Kidney (tissue), 14 donors: Measurements from ENCODE around the gene GCSAML. TPM values are rescaled to one million over a fixed set of nuclear protein-coding genes. Genes with fewer than 3 reads are reported as not detected.

ENCODE experiments used
- DNase-seq, 5 donors: peaks; one replicate each; pipeline ENCODE4 v3.0.0-alpha.2; 2013 to 2020
- FAIRE-seq: peaks from 2 replicates; lab custom pipeline; 2012; peaks lifted over from hg19 to GRCh38; lab: Jason Lieb, UNC
- H3K27ac ChIP-seq, 2 donors: one replicate each; pipeline ENCODE4 v1.7.0; 2013; ENCODE audit warnings: low read depth in 2 of 2, low read length in 2 of 2, inconsistent platforms in 1 of 2
- H3K27me3 ChIP-seq: one replicate; pipeline ENCODE4 v1.7.1; 2013; ENCODE audit warnings: low read length, inconsistent platforms; ENCODE audit not compliant: control insufficient read depth, insufficient read depth
- H3K36me3 ChIP-seq, 3 donors: one replicate each; pipeline versions ENCODE4 v1.7.0 to v1.7.1; 2013; ENCODE audit warnings: low read length in 3 of 3, control low read depth in 1 of 3, inconsistent platforms in 1 of 3; ENCODE audit not compliant: insufficient read depth in 3 of 3, control insufficient read depth in 2 of 3
- H3K4me1 ChIP-seq, 3 donors: one replicate each; pipeline versions ENCODE4 v1.7.0 to v1.7.1; 2013; ENCODE audit warnings: low read length in 3 of 3, inconsistent platforms in 1 of 3, low read depth in 1 of 3; ENCODE audit not compliant: control insufficient read depth in 2 of 3, insufficient read depth in 2 of 3
- H3K4me3 ChIP-seq, 3 donors: one replicate each; pipeline versions ENCODE4 v1.7.0 to v1.8.1; 2013; ENCODE audit warnings: low read length in 3 of 3, control low read depth in 1 of 3, inconsistent platforms in 1 of 3
- H3K9ac ChIP-seq, 3 donors: one replicate each; pipeline versions ENCODE4 v1.7.0 to v1.7.1; 2013; ENCODE audit warnings: low read length in 3 of 3, control low read depth in 1 of 3, inconsistent platforms in 1 of 3
- H3K9me3 ChIP-seq, 3 donors: one replicate each; pipeline versions ENCODE4 v1.7.0 to v1.7.1; 2013; ENCODE audit warnings: low read length in 3 of 3, control low read depth in 1 of 3, inconsistent platforms in 1 of 3; ENCODE audit not compliant: control insufficient read depth in 2 of 3, insufficient read depth in 1 of 3
- CTCF ChIP-seq: IDR thresholded peaks from 3 replicates; pipeline ENCODE4 v1.5.1; 2012; ENCODE audit warnings: mild to moderate bottlenecking, moderate library complexity, borderline replicate concordance; ENCODE audit not compliant: insufficient read depth; ENCODE audit errors: extremely low read depth
- intact Hi-C: fragments of 100-400 bp; cut with DNase I; formaldehyde crosslinking; loops from one replicate; pipeline ENCODE4 v1.11.1; 2022
- polyA plus RNA-seq: library from polyadenylated mRNA; stranded (reverse); fragments of 350-450 nt; fragmentation: Illumina TruSeq; extraction: RNeasy Lipid Tissue Mini Kit (QIAGEN cat#74804); gene quantifications from one replicate; pipeline ENCODE4 v1.2.3, GENCODE V29; 2014; ENCODE audit warnings: low read depth, low replicate concordance; ENCODE audit not compliant: insufficient read depth
- total RNA-seq: library from RNA; stranded (reverse); fragmentation: NEBNext Ultra II Directional; extraction: Animal tissue kit (Norgen Biotek cat#: 25700); gene quantifications from one replicate; pipeline ENCODE4 v1.2.1, GENCODE V29; 2021
- donor health status: control.
- donor health status: control.
- donor health status: control.
- donor health status: control.
- donor health status: control.
- donor health status: DM: yes; HTN: yes; CAD: no.
- donor health status: Normal renal cell carcinoma (clear cell type).

Gene GCSAML
- total and polyA plus RNA-seq, 2 donors from 2014 or later: 1.8 TPM; not detected in 1

- FAIRE-seq: no peak
- intact Hi-C loops: no loop called here
Observed at GRCh38 chr1:247552231-247552630, 3.3 kb downstream of the GCSAML start.

GRCh38 chr1:247557926-247558674 lies 9.2 kb downstream of the GCSAML start:
- no peak for TF ChIP-seq CTCF
- no peak overlapping the region for H3K4me3 ChIP-seq
- no peak for DNase-seq
- no peak overlapping the region for H3K9ac ChIP-seq
- H3K9me3 ChIP-seq: no peaks in the 10 kb centered on the region
- no peaks in the 10 kb centered on the region for H3K4me1 ChIP-seq
- no peaks in the 10 kb centered on the region for H3K27me3 ChIP-seq
- no peak for FAIRE-seq
- intact Hi-C loops: no loop called here
- H3K36me3 ChIP-seq: no peaks in the 10 kb centered on the region
- H3K27ac ChIP-seq: no peak overlapping the region

More at GRCh38 chr1:247552231-247552630, 3.3 kb downstream of the GCSAML start:
- no peak for TF ChIP-seq CTCF
- Histone ChIP-seq H3K27me3 (no peaks in the 10 kb centered on the region), H3K4me3 (no peak overlapping the region), H3K4me1 (no peaks in the 10 kb centered on the region), H3K9ac (no peak overlapping the region), H3K9me3 (no peaks in the 10 kb centered on the region), H3K27ac (no peak overlapping the region), H3K36me3 (no peaks in the 10 kb centered on the region)
- no peak for DNase-seq

DNA sequence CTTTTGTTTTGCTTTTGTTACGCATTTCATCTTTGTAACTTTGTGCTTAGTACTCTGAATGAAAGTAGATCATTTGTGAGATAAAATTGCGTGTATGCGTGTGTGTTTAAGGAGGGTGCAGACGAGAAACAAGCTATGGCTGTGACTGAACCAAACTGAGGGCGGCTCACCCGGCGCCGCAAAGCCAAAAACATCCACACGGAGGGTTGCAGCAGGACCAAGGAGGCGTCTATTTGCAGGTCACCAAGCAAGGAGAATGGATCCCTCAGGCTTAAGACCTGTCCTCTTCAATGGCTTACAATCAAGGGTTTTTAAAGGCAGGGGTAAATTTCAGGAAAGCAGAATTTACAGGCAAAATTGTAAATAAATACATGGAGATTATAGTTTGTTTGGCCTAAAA lies 12.8 kb downstream of the GCSAML start:
- Histone ChIP-seq H3K4me1 (no peaks in the 10 kb centered on the region), H3K4me3 (no peak overlapping the region), H3K36me3 (no peaks in the 10 kb centered on the region), H3K9ac (no peak overlapping the region), H3K27me3 (no peaks in the 10 kb centered on the region), H3K27ac (no peak overlapping the region), H3K9me3 (no peaks in the 10 kb centered on the region)
- no peak for FAIRE-seq
- no peak for DNase-seq
- TF ChIP-seq CTCF: no peak
- intact Hi-C loops: no loop called here
